ENCODE measurements around the gene ALG1. TPM values are rescaled to one million over a fixed set of nuclear protein-coding genes. Genes with fewer than 3 reads are reported as not detected.
"Not testable (repeated sequence)": the region's sequence is repeated elsewhere in the genome, so short reads cannot be mapped to it uniquely, and the experiment has no call there.

The ALG1 gene
- total RNA-seq, 3 donors from 2014 or later: 14.4 to 21.2 (median 16.7) TPM

DNA sequence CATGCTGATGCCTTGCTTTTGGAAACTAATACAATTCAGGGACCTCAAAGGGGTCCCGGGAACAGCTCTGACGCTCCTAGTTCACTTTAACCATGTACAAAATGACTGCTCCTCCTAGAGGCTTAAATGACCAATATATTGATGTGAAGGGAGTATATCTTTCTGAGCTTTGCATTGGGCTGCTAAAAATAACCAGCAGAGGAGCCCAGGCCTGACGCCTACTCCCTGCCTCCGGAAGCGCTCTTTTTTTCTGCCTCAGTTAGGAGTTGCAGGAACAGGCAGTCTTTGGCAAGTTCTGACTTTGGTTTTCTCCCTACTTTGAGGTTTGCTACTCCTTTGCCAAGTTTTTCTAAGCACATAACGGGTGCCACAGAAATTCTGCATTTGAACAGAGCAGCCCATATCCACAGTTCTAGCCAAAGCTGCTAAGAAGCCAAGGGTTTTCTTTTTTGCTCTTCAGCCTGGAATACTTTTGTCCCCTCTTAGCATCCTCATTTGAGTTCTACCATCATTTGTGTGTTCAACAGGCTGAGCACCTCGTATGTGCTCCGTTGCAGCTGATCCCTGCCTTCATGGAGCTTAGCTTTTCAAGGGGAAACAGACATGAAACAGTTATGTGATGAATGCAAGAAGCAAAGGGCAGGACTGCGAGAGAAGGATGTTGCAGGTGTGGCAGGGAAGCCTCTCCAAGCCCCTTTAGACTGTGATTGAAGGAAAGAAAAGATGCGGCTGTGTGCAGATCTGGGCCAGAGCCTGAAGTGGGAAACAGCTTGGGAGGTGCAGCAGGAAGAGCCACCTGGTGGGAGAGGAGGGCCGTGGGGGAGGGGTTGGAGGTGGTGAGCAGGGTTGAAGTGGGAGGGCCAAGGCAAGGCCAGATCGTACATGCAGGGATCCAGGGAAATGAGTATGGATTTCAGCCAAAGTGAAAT, 35.2 kb upstream of the ALG1 start:
- TF ChIP-seq, protein P1, sequence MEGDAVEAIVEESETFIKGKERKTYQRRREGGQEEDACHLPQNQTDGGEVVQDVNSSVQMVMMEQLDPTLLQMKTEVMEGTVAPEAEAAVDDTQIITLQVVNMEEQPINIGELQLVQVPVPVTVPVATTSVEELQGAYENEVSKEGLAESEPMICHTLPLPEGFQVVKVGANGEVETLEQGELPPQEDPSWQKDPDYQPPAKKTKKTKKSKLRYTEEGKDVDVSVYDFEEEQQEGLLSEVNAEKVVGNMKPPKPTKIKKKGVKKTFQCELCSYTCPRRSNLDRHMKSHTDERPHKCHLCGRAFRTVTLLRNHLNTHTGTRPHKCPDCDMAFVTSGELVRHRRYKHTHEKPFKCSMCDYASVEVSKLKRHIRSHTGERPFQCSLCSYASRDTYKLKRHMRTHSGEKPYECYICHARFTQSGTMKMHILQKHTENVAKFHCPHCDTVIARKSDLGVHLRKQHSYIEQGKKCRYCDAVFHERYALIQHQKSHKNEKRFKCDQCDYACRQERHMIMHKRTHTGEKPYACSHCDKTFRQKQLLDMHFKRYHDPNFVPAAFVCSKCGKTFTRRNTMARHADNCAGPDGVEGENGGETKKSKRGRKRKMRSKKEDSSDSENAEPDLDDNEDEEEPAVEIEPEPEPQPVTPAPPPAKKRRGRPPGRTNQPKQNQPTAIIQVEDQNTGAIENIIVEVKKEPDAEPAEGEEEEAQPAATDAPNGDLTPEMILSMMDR (IDR thresholded peaks at IDR 0.05): no peak
- no peak for TF ChIP-seq POLR2A (IDR thresholded peaks at IDR 0.05)
- TF ChIP-seq POLR2AphosphoS5 (IDR thresholded peaks at IDR 0.05): no peak
- Histone ChIP-seq H3K9me3 (no peaks in the 10 kb centered on the region), H3K4me1 (no peaks in the 10 kb centered on the region), H3K36me3 (no peaks in the 10 kb centered on the region), H3K4me3 (no peak overlapping the region), H3K27me3 (no peaks in the 10 kb centered on the region), H3K27ac (no peak overlapping the region)
- intact Hi-C loops (cut with DNase I; ENCODE audit: low total_unique reads): no loop called here
- DNase-seq (ENCODE audit: low spot score in 2 of 2): no peak

DNA sequence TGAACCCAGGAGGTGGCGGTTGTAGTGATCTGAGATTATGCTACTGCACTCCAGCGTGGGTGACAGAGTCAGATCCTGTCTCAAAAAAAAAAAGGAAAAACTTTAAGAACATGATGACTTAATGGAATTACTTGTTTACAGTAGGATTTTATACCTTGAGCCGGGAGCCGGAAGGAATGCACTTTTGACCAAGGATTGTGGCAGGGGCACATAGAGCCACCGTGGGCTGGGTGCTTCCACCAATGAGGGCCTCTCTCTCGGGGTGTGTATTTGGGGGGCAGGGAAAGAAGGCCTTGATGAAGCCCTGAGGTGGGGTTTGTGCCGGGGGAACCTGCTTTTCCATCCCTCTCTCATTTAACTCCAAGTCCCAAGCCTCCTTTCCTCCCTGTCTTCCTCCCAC, 31.2 kb upstream of the ALG1 start:
- H3K4me1 ChIP-seq: no peaks in the 10 kb centered on the region
- H3K4me3 ChIP-seq: no peak overlapping the region
- no peaks in the 10 kb centered on the region for H3K9me3 ChIP-seq
- H3K36me3 ChIP-seq: no peaks in the 10 kb centered on the region
- intact Hi-C loops (cut with DNase I; ENCODE audit: low total_unique reads): no loop called here
- H3K27me3 ChIP-seq: no peaks in the 10 kb centered on the region
- H3K27ac ChIP-seq: no peak overlapping the region
- TF ChIP-seq POLR2A (IDR thresholded peaks at IDR 0.05): no peak
- TF ChIP-seq, protein P1 (IDR thresholded peaks at IDR 0.05): no peak
- no peak for DNase-seq (ENCODE audit: low spot score in 2 of 2)

DNA sequence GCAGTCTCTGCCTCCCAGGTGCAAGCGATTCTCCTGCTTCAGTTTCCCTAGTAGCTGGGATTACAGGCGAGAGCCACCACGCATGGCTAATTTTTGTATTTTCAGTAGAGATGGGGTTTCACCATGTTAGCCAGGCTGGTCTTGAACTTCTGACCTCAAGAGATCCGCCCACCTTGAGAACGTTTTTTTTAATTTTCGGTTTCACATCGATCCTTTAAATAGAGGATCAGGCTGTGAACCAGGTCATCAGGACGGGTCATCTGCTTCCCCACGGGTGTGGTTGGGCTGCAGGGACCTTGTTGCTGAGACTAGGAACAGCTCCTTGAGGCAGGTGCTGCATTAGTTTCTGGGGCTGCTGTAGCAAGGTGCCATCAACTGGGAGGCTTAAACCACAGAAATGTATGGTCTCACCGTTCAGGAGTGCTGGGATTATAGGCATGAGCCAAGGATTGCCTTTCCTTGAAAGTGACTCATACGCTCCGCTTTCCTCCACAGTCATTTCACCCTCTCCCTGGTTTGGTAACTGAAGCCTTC, 30.0 kb upstream of the ALG1 start:
- Histone ChIP-seq H3K4me1 (no peaks in the 10 kb centered on the region), H3K36me3 (no peaks in the 10 kb centered on the region), H3K9me3 (no peaks in the 10 kb centered on the region), H3K4me3 (no peak overlapping the region), H3K27me3 (no peaks in the 10 kb centered on the region), H3K27ac (no peak overlapping the region)
- TF ChIP-seq, protein P1 (IDR thresholded peaks at IDR 0.05): no peak
- no peak for TF ChIP-seq POLR2A (IDR thresholded peaks at IDR 0.05)
- DNase-seq (ENCODE audit: low spot score in 2 of 2): no peak
- intact Hi-C loops (cut with DNase I; ENCODE audit: low total_unique reads): no loop called here

DNA sequence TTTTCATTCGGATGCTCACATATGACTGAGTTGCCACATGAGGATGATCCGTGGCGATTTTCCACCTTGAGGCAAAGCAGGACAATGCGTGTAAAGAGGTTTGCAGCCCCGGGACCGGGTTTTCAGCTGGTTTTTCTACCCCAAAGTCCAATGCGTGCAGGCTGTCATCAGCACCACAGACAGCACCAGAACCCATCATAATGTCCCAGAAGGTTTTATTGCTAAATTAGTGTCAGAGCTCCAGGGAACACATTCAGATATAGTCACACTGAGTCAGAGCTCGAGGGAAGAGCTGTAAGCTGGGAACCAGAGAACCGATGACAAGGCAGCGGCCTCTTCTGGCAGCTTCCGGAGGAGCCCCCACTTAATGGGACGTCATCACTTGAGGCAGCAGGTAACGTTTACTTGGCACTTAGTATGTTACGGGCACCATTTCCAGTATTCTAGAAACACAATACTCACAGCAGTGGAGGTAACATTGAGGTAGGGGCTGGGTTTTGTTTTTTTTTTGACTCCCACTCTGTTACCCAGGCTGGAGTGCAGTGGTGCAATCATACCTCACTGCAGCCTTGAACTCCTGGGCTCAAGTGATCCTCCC, 29.0 kb upstream of the ALG1 start:
- no peak overlapping the region for H3K4me3 ChIP-seq
- H3K9me3 ChIP-seq: no peaks in the 10 kb centered on the region
- no peak overlapping the region for H3K27ac ChIP-seq
- intact Hi-C loops (cut with DNase I; ENCODE audit: low total_unique reads): no loop called here
- H3K36me3 ChIP-seq: no peaks in the 10 kb centered on the region
- no peaks in the 10 kb centered on the region for H3K27me3 ChIP-seq
- DNase-seq (ENCODE audit: low spot score in 2 of 2): no peak
- TF ChIP-seq, protein P1 (IDR thresholded peaks at IDR 0.05): no peak
- TF ChIP-seq POLR2AphosphoS5 (IDR thresholded peaks at IDR 0.05) (no peak), POLR2A (IDR thresholded peaks at IDR 0.05) (no peak)
- no peaks in the 10 kb centered on the region for H3K4me1 ChIP-seq

DNA sequence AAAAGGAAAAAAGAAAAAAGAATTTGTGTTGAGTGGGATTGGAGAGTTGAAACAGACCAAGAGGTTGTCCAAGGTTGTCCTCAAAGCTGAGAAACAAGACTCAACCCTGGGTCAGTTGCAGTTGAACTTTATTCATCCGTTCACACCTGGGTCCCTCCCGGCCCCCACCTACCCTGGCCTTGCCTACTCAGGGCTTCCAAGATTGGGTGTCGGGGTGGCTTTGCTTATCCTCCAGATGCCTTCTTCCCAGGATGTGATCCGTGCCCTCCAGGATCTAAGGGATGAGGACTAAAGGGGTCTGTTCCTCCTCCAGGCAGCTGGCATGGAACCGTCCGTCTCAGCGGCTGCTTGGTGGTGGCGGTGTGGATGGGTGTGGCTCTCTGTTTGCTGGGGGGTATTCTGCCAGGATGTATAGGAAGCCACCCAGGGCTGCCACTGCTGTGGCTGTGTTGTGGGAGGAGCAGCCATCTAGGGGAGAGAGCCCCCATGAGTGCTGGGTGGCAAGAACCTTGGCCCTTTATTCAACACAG, 27.6 kb upstream of the ALG1 start:
- Histone ChIP-seq H3K27me3 (no peaks in the 10 kb centered on the region), H3K4me1 (no peaks in the 10 kb centered on the region), H3K36me3 (no peaks in the 10 kb centered on the region), H3K4me3 (no peak overlapping the region), H3K9me3 (no peaks in the 10 kb centered on the region), H3K27ac (no peak overlapping the region)
- intact Hi-C loops (cut with DNase I; ENCODE audit: low total_unique reads): no loop called here
- TF ChIP-seq POLR2A (IDR thresholded peaks at IDR 0.05) (no peak), POLR2AphosphoS5 (IDR thresholded peaks at IDR 0.05) (no peak)
- TF ChIP-seq, protein P1 (IDR thresholded peaks at IDR 0.05): no peak
- DNase-seq (ENCODE audit: low spot score in 2 of 2): no peak

DNA sequence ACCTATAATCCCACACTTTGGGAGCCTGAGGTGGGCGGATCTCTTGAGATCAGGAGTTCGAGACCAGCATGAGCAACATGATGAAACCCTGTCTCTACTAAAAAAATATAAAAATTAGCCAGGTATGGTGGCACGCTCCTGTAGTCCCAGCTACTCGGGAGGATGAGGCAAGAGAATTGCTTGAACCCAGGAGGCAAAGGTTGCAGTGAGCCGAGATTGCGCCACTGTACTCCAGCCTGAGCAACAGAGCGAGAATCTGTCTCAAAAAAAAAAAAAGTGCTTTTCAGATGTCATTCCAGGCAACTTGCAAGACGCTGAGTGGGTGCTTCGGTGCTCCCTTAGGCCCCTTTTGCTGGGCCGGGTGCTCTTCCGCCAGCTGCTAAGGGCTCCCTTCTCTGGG, 27.1 kb upstream of the ALG1 start:
- DNase-seq (ENCODE audit: low spot score in 2 of 2); H3K27me3 ChIP-seq; H3K27ac ChIP-seq; H3K4me1 ChIP-seq; H3K4me3 ChIP-seq; H3K9me3 ChIP-seq; intact Hi-C loops (cut with DNase I; ENCODE audit: low total_unique reads); H3K36me3 ChIP-seq: not testable (repeated sequence)

Data from breast epithelium (tissue), 4 donors.